ENCODE measurements around the gene MMP13. TPM values are rescaled to one million over a fixed set of nuclear protein-coding genes. Genes with fewer than 3 reads are reported as not detected.

Gene MMP13
- total RNA-seq, 1 experiment from 2014 or later, result 0.15 TPM

GRCh38 chr11:102934735-102935134, 20.8 kb downstream of the MMP13 start:
- Histone ChIP-seq H3K9me3 (ENCODE audit: control insufficient read depth, insufficient read depth, low read depth, low read length) (no peaks in the 10 kb centered on the region), H3K27ac (ENCODE audit: low read length) (no peak overlapping the region), H3K27me3 (ENCODE audit: control insufficient read depth, insufficient read depth, low read length) (peaks cover 16% of the 10 kb centered on the region), H3K36me3 (ENCODE audit: control insufficient read depth, insufficient read depth, low read length) (no peaks in the 10 kb centered on the region), H3K4me1 (ENCODE audit: control insufficient read depth, insufficient read depth, low read length) (no peaks in the 10 kb centered on the region), H3K4me3 (ENCODE audit: low read depth in 2 of 2, low read length in 2 of 2) (no peak overlapping the region)
- CTCF ChIA-PET, result no interaction called here
- intact Hi-C loops (cut with micrococcal nuclease; ENCODE audit: unreplicated experiment), result no loop called here
- POLR2A ChIA-PET, result no interaction called here
- no peak for DNase-seq (ENCODE audit: low read depth, low spot score)
- in situ Hi-C loops (cut with HindIII; ENCODE audit: low pct_unique_long_range_greater_than_20kb, low sequenced_read_pairs), result no loop called here
- ATAC-seq, result no peak
- BruUV-seq (replicated peaks), result no TSS peak
- TF ChIP-seq POLR2AphosphoS5 (IDR thresholded peaks at IDR 0.05; ENCODE audit: low read depth, low read length) (no peak), CTCF (IDR thresholded peaks at IDR 0.05) (no peak), SIN3A (IDR thresholded peaks at IDR 0.05; ENCODE audit: borderline replicate concordance, insufficient read depth, low read depth, low read length) (no peak), REST (IDR thresholded peaks at IDR 0.05; ENCODE audit: insufficient read depth in 1 of 2, low read depth in 2 of 2, low read length in 1 of 2) (no peak), TCF7L2 (IDR thresholded peaks at IDR 0.05; ENCODE audit: low read depth, low read length) (no peak)

- ATAC-seq, result no peak
- Histone ChIP-seq H3K4me1 (ENCODE audit: control insufficient read depth, insufficient read depth, low read length) (no peaks in the 10 kb centered on the region), H3K4me3 (ENCODE audit: low read depth in 2 of 2, low read length in 2 of 2) (no peak overlapping the region), H3K27ac (ENCODE audit: low read length) (no peak overlapping the region), H3K9me3 (ENCODE audit: control insufficient read depth, insufficient read depth, low read depth, low read length) (no peaks in the 10 kb centered on the region), H3K27me3 (ENCODE audit: control insufficient read depth, insufficient read depth, low read length) (peaks cover 22% of the 10 kb centered on the region), H3K36me3 (ENCODE audit: control insufficient read depth, insufficient read depth, low read length) (no peaks in the 10 kb centered on the region)
- ChIA-PET POLR2A (no interaction called here), CTCF (no interaction called here)
- TF ChIP-seq CTCF (IDR thresholded peaks at IDR 0.05) (peak; percentile 22), SIN3A (IDR thresholded peaks at IDR 0.05; ENCODE audit: borderline replicate concordance, insufficient read depth, low read depth, low read length) (no peak)
- intact Hi-C loops (cut with micrococcal nuclease; ENCODE audit: unreplicated experiment) (no loop called here), in situ Hi-C loops (cut with HindIII; ENCODE audit: low pct_unique_long_range_greater_than_20kb, low sequenced_read_pairs) (no loop called here)
- no TSS peak for BruUV-seq (replicated peaks)
- DNase-seq (ENCODE audit: low read depth, low spot score), result no peak
Observed at GRCh38 chr11:102933627-102934026, 21.9 kb downstream of the MMP13 start.

- DNase-seq (ENCODE audit: low read depth, low spot score) (no peak), ATAC-seq (no peak)
- intact Hi-C loops (cut with micrococcal nuclease; ENCODE audit: unreplicated experiment), result no loop called here
- BruUV-seq (replicated peaks), result no TSS peak
- ChIA-PET POLR2A (no interaction called here), CTCF (no interaction called here)
- H3K27me3 ChIP-seq (ENCODE audit: control insufficient read depth, insufficient read depth, low read length), result peaks cover 22% of the 10 kb centered on the region
- TF ChIP-seq REST (IDR thresholded peaks at IDR 0.05; ENCODE audit: insufficient read depth in 1 of 2, low read depth in 2 of 2, low read length in 1 of 2) (no peak), POLR2AphosphoS5 (IDR thresholded peaks at IDR 0.05; ENCODE audit: low read depth, low read length) (no peak), TCF7L2 (IDR thresholded peaks at IDR 0.05; ENCODE audit: low read depth, low read length) (no peak), SIN3A (IDR thresholded peaks at IDR 0.05; ENCODE audit: borderline replicate concordance, insufficient read depth, low read depth, low read length) (no peak), CTCF (IDR thresholded peaks at IDR 0.05) (no peak)
- H3K4me1 ChIP-seq (ENCODE audit: control insufficient read depth, insufficient read depth, low read length), result no peaks in the 10 kb centered on the region
- H3K4me3 ChIP-seq (ENCODE audit: low read depth in 2 of 2, low read length in 2 of 2), result no peak overlapping the region
- in situ Hi-C loops (cut with HindIII; ENCODE audit: low pct_unique_long_range_greater_than_20kb, low sequenced_read_pairs), result no loop called here
- H3K36me3 ChIP-seq (ENCODE audit: control insufficient read depth, insufficient read depth, low read length), result no peaks in the 10 kb centered on the region
- H3K27ac ChIP-seq (ENCODE audit: low read length), result no peak overlapping the region
- H3K9me3 ChIP-seq (ENCODE audit: control insufficient read depth, insufficient read depth, low read depth, low read length), result no peaks in the 10 kb centered on the region
Observed at GRCh38 chr11:102932678-102933077, 22.9 kb downstream of the MMP13 start.
